Measurements from ENCODE around the gene POLG.
A peak's percentile ranks its signal among the peaks of the same experiment; 100 is the strongest.

Gene POLG

GRCh38 chr15:89353991-89354390, 19.4 kb upstream of the POLG start:
- no peak for TF ChIP-seq GATA3 (IDR thresholded peaks at IDR 0.05; ENCODE audit: low read depth, low read length)
- TF ChIP-seq GATA2 (IDR thresholded peaks at IDR 0.05; ENCODE audit: low read depth, low read length): no peak

GRCh38 chr15:89352476-89352875, 17.9 kb upstream of the POLG start:
- TF ChIP-seq GATA2 (IDR thresholded peaks at IDR 0.05; ENCODE audit: low read depth, low read length) (no peak), GATA3 (IDR thresholded peaks at IDR 0.05; ENCODE audit: low read depth, low read length) (no peak)

GRCh38 chr15:89349206-89349558, 14.6 kb upstream of the POLG start:
- TF ChIP-seq GATA3 (IDR thresholded peaks at IDR 0.05; ENCODE audit: low read depth, low read length) (no peak), GATA2 (IDR thresholded peaks at IDR 0.05; ENCODE audit: low read depth, low read length) (no peak)

GRCh38 chr15:89346516-89347231, 12.1 kb upstream of the POLG start:
- TF ChIP-seq GATA3 (IDR thresholded peaks at IDR 0.05; ENCODE audit: low read depth, low read length): no peak
- no peak for TF ChIP-seq GATA2 (IDR thresholded peaks at IDR 0.05; ENCODE audit: low read depth, low read length)

- TF ChIP-seq GATA2 (IDR thresholded peaks at IDR 0.05; ENCODE audit: low read depth, low read length): no peak
- no peak for TF ChIP-seq GATA3 (IDR thresholded peaks at IDR 0.05; ENCODE audit: low read depth, low read length)
Observed at GRCh38 chr15:89345248-89345647, 10.6 kb upstream of the POLG start.

- no peak for TF ChIP-seq GATA3 (IDR thresholded peaks at IDR 0.05; ENCODE audit: low read depth, low read length)
- TF ChIP-seq GATA2 (IDR thresholded peaks at IDR 0.05; ENCODE audit: low read depth, low read length): no peak
Observed at GRCh38 chr15:89342840-89343239, 8.2 kb upstream of the POLG start.

- TF ChIP-seq GATA3 (IDR thresholded peaks at IDR 0.05; ENCODE audit: low read depth, low read length): no peak
- no peak for TF ChIP-seq GATA2 (IDR thresholded peaks at IDR 0.05; ENCODE audit: low read depth, low read length)
Observed at GRCh38 chr15:89341316-89342005, 6.8 kb upstream of the POLG start.

- TF ChIP-seq GATA2 (IDR thresholded peaks at IDR 0.05; ENCODE audit: low read depth, low read length): no peak
- no peak for TF ChIP-seq GATA3 (IDR thresholded peaks at IDR 0.05; ENCODE audit: low read depth, low read length)
Observed at GRCh38 chr15:89340573-89340972, 5.9 kb upstream of the POLG start.

GRCh38 chr15:89338036-89338435, 3.4 kb upstream of the POLG start:
- TF ChIP-seq GATA3 (IDR thresholded peaks at IDR 0.05; ENCODE audit: low read depth, low read length) (no peak), GATA2 (IDR thresholded peaks at IDR 0.05; ENCODE audit: low read depth, low read length) (no peak)

- TF ChIP-seq GATA2 (IDR thresholded peaks at IDR 0.05; ENCODE audit: low read depth, low read length) (peak; percentile 80), GATA3 (IDR thresholded peaks at IDR 0.05; ENCODE audit: low read depth, low read length) (no peak)
Observed at GRCh38 chr15:89335298-89336041, 846 bp upstream of the POLG start.

- TF ChIP-seq GATA3 (IDR thresholded peaks at IDR 0.05; ENCODE audit: low read depth, low read length) (no peak), GATA2 (IDR thresholded peaks at IDR 0.05; ENCODE audit: low read depth, low read length) (no peak)
Observed at GRCh38 chr15:89333959-89334509, 590 bp downstream of the POLG start.

GRCh38 chr15:89333011-89333860, 1.4 kb downstream of the POLG start:
- no peak for TF ChIP-seq GATA2 (IDR thresholded peaks at IDR 0.05; ENCODE audit: low read depth, low read length)
- no peak for TF ChIP-seq GATA3 (IDR thresholded peaks at IDR 0.05; ENCODE audit: low read depth, low read length)

GRCh38 chr15:89332446-89332845, 2.2 kb downstream of the POLG start:
- no peak for TF ChIP-seq GATA2 (IDR thresholded peaks at IDR 0.05; ENCODE audit: low read depth, low read length)
- TF ChIP-seq GATA3 (IDR thresholded peaks at IDR 0.05; ENCODE audit: low read depth, low read length): no peak
